Left forelimb (tissue), 1 donor: ENCODE results near the gene DNAJB6.

Experiments
- DNase-seq: peaks from one replicate; pipeline ENCODE4 v3.0.0-alpha.2; 2018; ENCODE audit warnings: low spot score

Gene DNAJB6

GRCh38 chr7:157409753-157410727 is 73.2 kb downstream of the DNAJB6 start:
- no peak for DNase-seq

DNA sequence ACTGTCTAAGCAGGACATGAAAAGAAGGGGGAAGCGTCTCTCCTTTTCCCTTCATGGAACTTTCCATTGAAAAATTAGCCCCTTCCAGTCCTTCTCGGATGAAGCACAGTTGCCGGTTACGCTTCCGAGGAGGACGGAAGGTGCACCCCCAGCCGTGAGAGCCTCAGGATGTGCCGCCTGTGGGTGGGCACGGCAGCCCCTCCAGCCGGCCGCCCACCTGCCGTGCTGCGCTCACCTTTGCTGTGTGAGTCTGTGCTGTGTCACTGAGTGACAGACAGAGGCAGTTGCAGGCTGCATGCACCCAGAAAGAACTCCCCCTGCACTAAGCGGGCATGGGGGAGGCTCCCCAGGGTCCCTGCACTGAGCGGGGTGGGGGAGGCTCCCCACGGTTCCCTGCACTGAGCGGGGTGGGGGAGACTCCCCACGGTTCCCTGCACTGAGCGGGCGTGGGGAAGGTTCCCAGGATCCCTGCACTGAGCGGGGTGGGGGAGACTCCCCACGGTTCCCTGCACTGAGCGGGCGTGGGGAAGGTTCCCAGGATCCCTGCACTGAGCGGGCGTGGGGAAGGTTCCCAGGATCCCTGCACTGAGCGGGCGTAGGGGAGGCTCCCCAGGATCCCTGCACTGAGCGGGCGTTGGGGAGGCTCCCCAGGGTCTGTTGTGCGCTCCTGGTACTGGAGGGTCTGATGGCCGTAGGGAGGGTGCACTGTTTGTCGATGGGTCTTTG is 74.2 kb downstream of the DNAJB6 start:
- no peak for DNase-seq

DNA sequence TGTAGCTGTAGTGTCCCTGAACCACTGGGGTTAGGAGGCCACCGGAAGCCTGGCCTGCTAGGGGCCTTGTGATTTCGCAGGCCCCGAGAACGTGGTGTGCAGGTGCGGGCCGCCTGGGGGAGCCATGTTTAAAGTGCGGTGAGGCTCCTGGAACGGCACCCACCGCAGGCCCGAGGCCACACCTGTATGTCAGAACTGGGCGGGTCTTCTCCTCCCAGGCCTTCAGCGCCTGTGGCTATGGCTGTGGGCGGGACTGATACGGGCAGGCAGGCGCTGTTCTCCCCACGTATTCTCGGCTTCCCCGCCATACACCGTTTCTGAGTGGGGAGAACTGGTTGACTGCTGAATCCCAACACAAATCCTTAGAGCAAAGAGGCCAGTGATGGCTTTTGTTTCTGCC is 74.8 kb downstream of the DNAJB6 start:
- no peak for DNase-seq

- no peak for DNase-seq
Measured at GRCh38 chr7:157412021-157412443, 75.2 kb downstream of the DNAJB6 start.

DNA sequence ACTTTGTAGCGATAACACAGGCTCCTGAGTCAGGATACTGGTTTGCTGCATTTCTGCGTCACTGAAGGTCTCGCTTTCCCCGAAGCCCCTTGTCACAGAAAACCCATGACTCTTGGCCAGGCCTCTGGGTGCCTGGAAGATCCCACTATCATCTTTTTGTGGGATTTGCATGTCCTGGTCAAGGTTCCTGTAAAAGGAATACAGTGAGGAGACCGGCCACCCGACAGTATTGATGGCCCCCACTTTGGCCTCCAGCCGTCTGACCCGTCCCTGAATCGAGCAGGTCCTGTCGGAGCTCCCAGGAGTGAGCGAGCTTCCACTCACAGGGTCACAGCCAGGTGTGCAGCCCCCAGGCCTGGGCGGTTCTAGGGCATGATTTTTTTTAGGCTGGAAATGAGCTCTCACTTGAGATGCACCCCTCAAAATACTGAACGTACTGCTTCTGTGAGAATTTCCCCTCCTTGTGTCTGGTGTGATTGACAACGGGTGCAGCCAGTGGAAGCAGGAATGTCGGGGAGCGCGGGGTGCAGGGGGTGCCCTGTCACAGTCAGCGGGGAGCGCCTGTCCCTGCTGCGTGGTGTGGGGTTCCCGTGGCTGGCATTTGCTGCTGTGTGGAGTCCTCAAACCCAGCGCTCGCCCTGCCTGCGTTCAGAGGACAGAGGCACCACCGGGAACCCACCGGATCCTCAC is 75.8 kb downstream of the DNAJB6 start:
- no peak for DNase-seq

DNA sequence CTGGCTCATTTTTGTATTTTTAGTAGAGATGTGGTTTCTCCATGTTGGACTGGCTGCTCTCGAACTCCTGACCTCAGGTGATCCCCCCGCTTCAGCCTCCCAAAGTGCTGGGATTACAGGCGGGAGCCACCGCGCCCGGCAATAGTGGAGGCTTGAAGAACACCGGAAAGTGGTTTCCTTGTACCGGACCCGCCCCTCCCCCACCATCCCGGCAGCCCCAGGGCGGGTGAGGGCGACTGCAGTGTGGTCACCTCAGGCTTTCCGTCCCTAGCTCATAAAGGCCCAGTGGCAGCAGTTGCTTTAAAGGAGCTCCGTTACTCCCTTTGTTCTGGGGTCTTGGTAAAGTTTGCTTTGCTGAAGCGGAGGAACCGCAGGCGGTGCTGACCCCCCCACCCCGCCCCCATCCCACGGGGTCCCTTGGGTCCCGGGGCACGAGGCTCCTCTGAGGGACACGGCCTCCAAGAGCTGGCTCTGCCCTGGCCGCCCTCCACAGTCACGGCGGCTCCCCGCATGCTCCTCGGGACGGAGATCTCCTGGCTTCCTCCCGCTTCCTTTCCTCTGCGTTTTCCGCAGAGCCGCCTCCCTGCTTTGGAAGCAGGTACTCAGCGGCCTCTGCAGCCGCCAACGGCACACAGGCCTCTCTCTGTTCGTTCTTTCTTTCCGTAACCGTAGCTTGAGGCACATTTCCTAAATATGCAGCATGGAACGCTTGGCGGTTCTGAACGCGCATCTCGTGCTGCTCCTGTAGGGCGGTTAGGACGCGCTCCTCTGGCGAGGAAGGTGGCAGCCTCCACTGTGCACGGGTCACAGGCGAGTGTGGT is 77.3 kb downstream of the DNAJB6 start:
- DNase-seq, result no peak

GRCh38 chr7:157414702-157415096 is 77.9 kb downstream of the DNAJB6 start:
- no peak for DNase-seq

DNA sequence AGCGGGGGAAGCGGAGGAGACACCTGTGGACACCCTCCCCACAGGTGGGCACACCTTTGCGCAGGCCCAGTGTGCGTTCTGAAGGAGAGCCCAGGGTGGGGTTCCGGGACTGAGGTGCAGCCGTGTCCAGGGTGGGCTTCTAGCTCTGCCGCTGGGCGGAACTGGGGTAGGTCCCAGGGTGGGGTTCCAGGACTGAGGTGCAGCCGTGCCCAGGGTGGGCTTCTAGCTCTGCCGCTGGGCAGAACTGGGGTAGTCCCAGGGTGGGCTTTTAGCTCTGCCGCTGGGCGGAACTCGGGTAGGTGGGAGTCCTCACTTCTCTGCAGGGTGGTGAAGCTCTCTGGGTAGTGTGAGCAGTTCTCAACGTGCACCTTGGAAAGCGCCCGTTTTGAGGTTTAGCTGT is 78.7 kb downstream of the DNAJB6 start:
- DNase-seq, result no peak

DNA sequence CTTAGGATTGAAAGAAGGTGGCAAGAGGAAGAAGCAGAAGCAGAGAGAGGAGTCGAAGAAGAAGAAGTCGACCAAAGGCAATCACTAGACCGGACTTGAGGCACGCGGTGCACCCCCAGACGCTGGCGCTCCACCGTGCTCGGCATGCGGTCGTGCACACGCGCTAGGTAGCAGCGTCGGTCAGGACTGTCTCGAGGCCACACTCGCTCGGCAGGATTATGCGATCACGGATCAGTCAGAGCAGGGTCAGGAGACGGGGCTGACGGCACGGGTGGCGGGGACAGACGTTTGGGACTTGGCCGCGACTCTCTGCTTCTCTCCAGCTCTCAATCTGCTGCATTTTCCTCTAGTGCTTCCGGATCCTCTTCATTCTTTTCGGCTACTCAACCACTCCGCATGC is 79.2 kb downstream of the DNAJB6 start:
- no peak for DNase-seq

- DNase-seq, result no peak
Measured at GRCh38 chr7:157418204-157419034, 81.6 kb downstream of the DNAJB6 start.

DNA sequence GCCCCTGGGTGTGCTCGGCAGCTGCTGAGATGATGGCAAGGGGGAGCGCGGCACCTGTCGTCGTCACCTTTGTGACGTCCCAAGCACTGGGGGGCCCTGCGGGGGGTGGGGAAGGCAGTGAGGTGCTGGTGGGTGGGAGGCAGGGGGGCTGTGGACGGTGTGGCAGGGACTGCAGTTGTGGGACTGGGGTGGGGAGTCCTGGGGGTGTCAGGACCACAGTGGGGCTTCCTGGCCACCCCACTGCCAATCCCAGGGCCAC is 82.2 kb downstream of the DNAJB6 start:
- no peak for DNase-seq

- no peak for DNase-seq
Measured at GRCh38 chr7:157422279-157422678, 85.5 kb downstream of the DNAJB6 start.

GRCh38 chr7:157423348-157423747 is 86.5 kb downstream of the DNAJB6 start:
- no peak for DNase-seq

DNA sequence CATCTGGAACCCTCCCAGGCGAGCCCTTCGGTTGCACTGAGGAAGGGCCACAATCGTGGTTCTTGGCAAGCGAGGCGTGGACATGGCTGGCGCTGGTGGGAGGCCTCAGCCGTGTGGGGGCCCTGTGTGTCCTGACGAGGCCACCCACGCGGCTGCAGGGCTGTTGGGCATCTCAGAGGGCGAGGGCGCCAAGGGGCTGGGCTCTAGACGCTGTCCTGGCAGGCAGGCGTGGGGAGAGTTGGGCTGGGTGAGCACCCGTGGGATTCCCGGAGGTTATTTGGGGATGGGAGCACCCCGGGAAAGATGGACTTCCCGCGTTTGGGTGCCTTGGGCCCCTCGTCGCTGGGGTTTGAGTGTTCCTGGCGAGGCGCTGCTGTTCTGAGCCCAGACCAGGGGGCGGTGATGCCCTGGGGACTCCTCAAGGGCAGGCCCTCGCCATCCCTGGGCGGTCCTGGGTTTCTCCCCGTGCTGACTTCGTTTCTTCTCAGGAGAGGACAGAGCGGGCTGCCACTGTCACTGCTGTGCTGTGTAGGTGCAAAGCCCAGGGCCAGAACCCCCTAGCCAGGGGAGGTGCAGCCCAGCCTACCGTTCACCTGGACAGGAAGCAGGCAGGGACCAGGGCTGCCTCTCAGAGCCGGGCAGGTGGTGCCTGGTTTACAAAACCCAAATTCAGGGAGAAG is 87.2 kb downstream of the DNAJB6 start:
- no peak for DNase-seq

DNA sequence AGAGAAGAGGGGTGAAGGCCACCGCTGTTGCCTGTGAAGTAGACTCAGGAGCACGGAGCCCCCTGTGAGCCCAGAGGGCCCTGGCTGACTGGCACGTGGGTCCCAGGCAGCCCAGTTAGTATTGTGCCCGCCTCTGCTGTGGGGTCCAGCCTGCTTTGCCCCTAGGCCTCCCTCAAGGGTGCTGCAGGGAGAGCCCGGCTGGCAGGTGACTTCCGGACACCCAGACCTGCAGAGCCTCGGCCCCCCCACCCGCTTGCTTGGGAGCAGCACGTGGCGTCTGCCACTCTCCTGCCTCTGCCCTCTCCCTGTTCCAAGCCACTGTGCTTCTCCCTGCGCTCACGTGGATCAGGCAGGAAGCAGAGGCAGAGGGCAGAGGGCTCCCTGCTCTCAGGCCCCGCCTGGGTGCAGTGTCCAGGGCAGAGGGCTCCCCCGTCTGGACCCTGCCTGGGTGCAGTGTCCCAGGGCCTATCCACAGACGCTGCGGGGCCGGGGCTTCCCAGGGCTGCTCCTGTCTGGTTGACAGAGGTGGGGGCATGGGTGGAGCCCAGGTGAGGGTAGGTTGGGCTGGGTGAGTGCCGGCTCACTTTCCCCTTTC is 88.4 kb downstream of the DNAJB6 start:
- DNase-seq, result no peak

DNA sequence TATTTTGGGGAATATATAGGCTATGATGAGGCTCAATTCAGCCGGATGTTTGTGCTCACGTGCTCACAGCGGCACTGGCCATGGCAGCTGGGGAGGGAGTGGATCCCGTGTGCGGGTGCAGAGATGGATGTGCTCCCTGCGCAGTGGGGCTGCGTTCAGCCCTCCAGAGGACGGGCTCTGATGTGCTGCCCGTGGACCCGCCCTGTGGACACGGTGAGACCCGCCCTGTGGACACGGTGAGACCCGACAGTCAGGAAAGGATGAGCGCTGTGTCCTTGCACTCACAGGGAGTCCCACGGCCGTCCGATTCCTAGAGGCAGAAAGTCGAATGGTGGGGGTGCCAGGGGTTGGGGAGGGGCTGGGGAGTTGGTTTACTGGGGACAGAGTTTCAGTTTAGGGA is 89.0 kb downstream of the DNAJB6 start:
- no peak for DNase-seq

GRCh38 chr7:157426463-157427301 is 89.9 kb downstream of the DNAJB6 start:
- no peak for DNase-seq

- no peak for DNase-seq
Measured at GRCh38 chr7:157427811-157428553, 91.2 kb downstream of the DNAJB6 start.
